Activated B cell treated with CpG ODN at 0.5 μM for 24 hours (primary cell): ENCODE measurements around the gene PPP1CC. TPM values are rescaled to one million over a fixed set of nuclear protein-coding genes. Genes with fewer than 3 reads are reported as not detected.

Source experiments
- ATAC-seq: fragments of 200-7000 bp; cut with Tn5 transposase; one replicate; pipeline ENCODE4 v1.10.0; 2021; ENCODE audit warnings: low read depth, mild to moderate bottlenecking, moderate library complexity
- CTCF ChIA-PET: fragments of 350-600 bp; sonication (Branson Sonifier 250); formaldehyde crosslinking; loops from one replicate; lab custom pipeline; 2021; ENCODE audit warnings: antibody characterized with exemption; lab: Charles Lee
- POLR2A ChIA-PET: fragments of 350-600 bp; sonication (Branson Sonifier 250); formaldehyde crosslinking; loops from one replicate; lab custom pipeline; 2021; ENCODE audit warnings: antibody characterized with exemption; lab: Charles Lee
- DNase-seq: peaks from one replicate; pipeline ENCODE4 v3.0.0; 2022
- H3K27ac Mint-ChIP-seq: one replicate; pipeline ENCODE4 v1.8.0; 2020; ENCODE audit warnings: mixed read lengths
- H3K27me3 Mint-ChIP-seq: one replicate; pipeline ENCODE4 v1.8.0; 2021; ENCODE audit warnings: mixed read lengths
- H3K36me3 Mint-ChIP-seq: one replicate; pipeline ENCODE4 v1.8.0; 2021; ENCODE audit warnings: low read depth, mixed read lengths
- H3K4me1 Mint-ChIP-seq: one replicate; pipeline ENCODE4 v1.8.0; 2021; ENCODE audit warnings: mixed read lengths
- H3K4me3 Mint-ChIP-seq: one replicate; pipeline ENCODE4 v1.8.0; 2020; ENCODE audit warnings: mild to moderate bottlenecking, mixed read lengths
- H3K9me3 Mint-ChIP-seq: one replicate; pipeline ENCODE4 v1.8.0; 2020; ENCODE audit warnings: mixed read lengths
- intact Hi-C: fragments of 100-400 bp; cut with micrococcal nuclease; formaldehyde crosslinking; loops from one replicate; pipeline ENCODE4 v1.15.1; 2024
- total RNA-seq: library from RNA; stranded (reverse); gene quantifications from 2 replicates; pipeline ENCODE4 v1.2.3, GENCODE V29; 2022
- TF ChIP-seq, protein P1 (sequence below): fragments of 200-600 bp; IDR thresholded peaks from one replicate; pipeline ENCODE4 v1.8.0; 2022; ENCODE audit warnings: antibody characterized with exemption, mild to moderate bottlenecking

PPP1CC gene
- total RNA-seq, 1 donor from 2014 or later: 148 TPM

- Mint-ChIP-seq H3K27ac (peak overlapping the region; percentile 93), H3K36me3 (peaks cover 33% of the 10 kb centered on the region), H3K4me3 (peak overlapping the region; percentile 98), H3K9me3 (no peaks in the 10 kb centered on the region), H3K27me3 (no peaks in the 10 kb centered on the region), H3K4me1 (peaks cover 50% of the 10 kb centered on the region)
- POLR2A ChIA-PET: interaction anchor here (0.8 to 3.0 kb wide), 13 partner anchors 11 to 462 kb away, joined by 3 to 23 read pairs (median 4); partner anchors contain the start of genes ARPC3, FAM216A, GPN3 and RAD9B
- peak; percentile 5 for ATAC-seq
- DNase-seq: no peak
- TF ChIP-seq, protein P1, sequence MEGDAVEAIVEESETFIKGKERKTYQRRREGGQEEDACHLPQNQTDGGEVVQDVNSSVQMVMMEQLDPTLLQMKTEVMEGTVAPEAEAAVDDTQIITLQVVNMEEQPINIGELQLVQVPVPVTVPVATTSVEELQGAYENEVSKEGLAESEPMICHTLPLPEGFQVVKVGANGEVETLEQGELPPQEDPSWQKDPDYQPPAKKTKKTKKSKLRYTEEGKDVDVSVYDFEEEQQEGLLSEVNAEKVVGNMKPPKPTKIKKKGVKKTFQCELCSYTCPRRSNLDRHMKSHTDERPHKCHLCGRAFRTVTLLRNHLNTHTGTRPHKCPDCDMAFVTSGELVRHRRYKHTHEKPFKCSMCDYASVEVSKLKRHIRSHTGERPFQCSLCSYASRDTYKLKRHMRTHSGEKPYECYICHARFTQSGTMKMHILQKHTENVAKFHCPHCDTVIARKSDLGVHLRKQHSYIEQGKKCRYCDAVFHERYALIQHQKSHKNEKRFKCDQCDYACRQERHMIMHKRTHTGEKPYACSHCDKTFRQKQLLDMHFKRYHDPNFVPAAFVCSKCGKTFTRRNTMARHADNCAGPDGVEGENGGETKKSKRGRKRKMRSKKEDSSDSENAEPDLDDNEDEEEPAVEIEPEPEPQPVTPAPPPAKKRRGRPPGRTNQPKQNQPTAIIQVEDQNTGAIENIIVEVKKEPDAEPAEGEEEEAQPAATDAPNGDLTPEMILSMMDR: no peak
- intact Hi-C loops: loop anchor here (1.0 to 5.0 kb wide), 4 partner anchors 35 to 461 kb away; partner anchors contain the start of genes ATP2A2, FAM216A and GPN3
- CTCF ChIA-PET: interaction anchor here (1.0 kb wide), 1 partner anchor 121 kb away, joined by 3 read pairs; no protein-coding TSS in a partner anchor
These were observed 484 bp downstream of the PPP1CC start for GRCh38 chr12:110742096-110742717.

GRCh38 chr12:110741341-110742095 is 1.2 kb downstream of the PPP1CC start:
- Mint-ChIP-seq H3K27me3 (no peaks in the 10 kb centered on the region), H3K27ac (peak overlapping the region; percentile 93), H3K36me3 (peaks cover 36% of the 10 kb centered on the region), H3K4me3 (peak overlapping the region; percentile 98), H3K9me3 (no peaks in the 10 kb centered on the region), H3K4me1 (peaks cover 54% of the 10 kb centered on the region)
- ChIA-PET CTCF (interaction anchor here (0.7 to 1.0 kb wide), 4 partner anchors 11 to 292 kb away, joined by 3 to 4 read pairs (median 3); partner anchors contain the start of gene ARPC3), POLR2A (interaction anchor here (0.6 to 3.0 kb wide), 17 partner anchors 10 to 856 kb away, joined by 3 to 23 read pairs (median 6); partner anchors contain the start of genes ARPC3, FAM216A, GPN3 and RAD9B)
- intact Hi-C loops: loop anchor here (1.0 to 5.0 kb wide), 7 partner anchors 8 to 461 kb away; partner anchors contain the start of genes ATP2A2, FAM216A and GPN3
- ATAC-seq: no peak
- TF ChIP-seq, protein P1: no peak
- no peak for DNase-seq

- ATAC-seq (no peak), DNase-seq (no peak)
- Mint-ChIP-seq H3K27me3 (no peaks in the 10 kb centered on the region), H3K4me1 (peaks cover 64% of the 10 kb centered on the region), H3K9me3 (no peaks in the 10 kb centered on the region), H3K36me3 (peaks cover 49% of the 10 kb centered on the region), H3K4me3 (peak overlapping the region; percentile 98), H3K27ac (peak overlapping the region; percentile 77)
- POLR2A ChIA-PET: interaction anchor here (0.9 to 1.5 kb wide), 2 partner anchors 36 to 120 kb away, joined by 3 to 4 read pairs; no protein-coding TSS in a partner anchor
- CTCF ChIA-PET: interaction anchor here (0.8 to 1.0 kb wide), 3 partner anchors 9 to 148 kb away, joined by 3 to 4 read pairs (median 3); no protein-coding TSS in a partner anchor
- intact Hi-C loops: loop anchor here (2.0 to 5.0 kb wide), 3 partner anchors 13 to 273 kb away; partner anchors contain the start of genes FAM216A and GPN3
- TF ChIP-seq, protein P1: no peak
These were observed 2.8 kb downstream of the PPP1CC start for GRCh38 chr12:110739894-110740293.

DNA sequence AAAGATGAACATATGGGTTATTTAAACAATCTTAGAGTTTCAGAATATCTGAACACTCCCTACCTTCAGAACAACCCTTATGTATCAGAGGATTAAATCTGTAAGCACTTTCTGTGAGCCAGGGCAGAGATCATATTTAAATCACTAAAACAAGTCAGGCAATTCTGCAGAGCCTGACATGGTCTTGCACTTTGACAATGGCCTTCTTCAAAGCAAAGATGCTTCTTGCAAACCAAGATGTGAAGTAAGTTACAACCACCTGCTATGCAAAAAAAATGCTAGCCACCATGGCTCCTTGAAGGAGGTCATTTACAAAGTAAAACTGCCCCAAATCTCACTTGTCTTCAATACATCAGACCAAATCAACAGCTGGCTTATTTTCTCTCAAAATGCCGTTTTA is 3.2 kb downstream of the PPP1CC start:
- peak overlapping the region; percentile 77 for H3K27ac Mint-ChIP-seq
- H3K27me3 Mint-ChIP-seq: no peaks in the 10 kb centered on the region
- intact Hi-C loops: no loop called here
- H3K4me1 Mint-ChIP-seq: peaks cover 66% of the 10 kb centered on the region
- peaks cover 51% of the 10 kb centered on the region for H3K36me3 Mint-ChIP-seq
- peak overlapping the region; percentile 98 for H3K4me3 Mint-ChIP-seq
- ATAC-seq (no peak), DNase-seq (no peak)
- ChIA-PET POLR2A (interaction anchor here (0.9 to 1.5 kb wide), 2 partner anchors 37 to 119 kb away, joined by 3 to 4 read pairs; no protein-coding TSS in a partner anchor), CTCF (interaction anchor here (0.8 to 1.0 kb wide), 2 partner anchors 9 to 148 kb away, joined by 3 to 4 read pairs; no protein-coding TSS in a partner anchor)
- no peaks in the 10 kb centered on the region for H3K9me3 Mint-ChIP-seq
- TF ChIP-seq, protein P1: no peak
